H1 (cell line): ENCODE results near the gene TSC22D3. TPM values are rescaled to one million over a fixed set of nuclear protein-coding genes. Genes with fewer than 3 reads are reported as not detected.

Experiments
- BCL11A ChIP-seq, 2 experiments: IDR thresholded peaks; one replicate each; pipeline ENCODE4 v1.6.1; 2011; ENCODE audit warnings: low read depth in 2 of 2, low read length in 2 of 2, mild to moderate bottlenecking in 2 of 2
- CBX5 ChIP-seq: fragments of 300-800, 300-1000 bp; sonication (generic); IDR thresholded peaks from 2 replicates; pipeline ENCODE4 v1.7.1; 2016; ENCODE audit warnings: antibody characterized with exemption, low read length, low read depth
- CTBP2 ChIP-seq: IDR thresholded peaks from 2 replicates; pipeline ENCODE4 v1.7.0; 2011; ENCODE audit warnings: borderline replicate concordance, mild to moderate bottlenecking, moderate library complexity, mixed read lengths, low read length; ENCODE audit not compliant: insufficient read depth, insufficient read length
- POLR2AphosphoS5 ChIP-seq: IDR thresholded peaks from 2 replicates; pipeline ENCODE4 v1.6.1; 2011; ENCODE audit warnings: low read depth, low read length
- SP4 ChIP-seq: IDR thresholded peaks from 2 replicates; pipeline ENCODE4 v1.6.1; 2012; ENCODE audit warnings: low read length, inconsistent platforms
- polyA plus RNA-seq, 7 experiments: library from polyadenylated mRNA; depleted of rRNA in 3 of 7; stranded (reverse) in 5 of 7; unstranded in 2 of 7; fragments of >200 nt in 5 of 7; fragments of 200-250 nt in 2 of 7; gene quantifications; 1 replicate in 5 of 7; 2 replicates in 1 of 7; 4 replicates in 1 of 7; pipeline versions ENCODE4 v1.2.1 to v1.2.3, GENCODE V29; 2011 to 2013; ENCODE audit warnings: missing spikeins in 2 of 7, mixed read lengths in 2 of 7
- total RNA-seq: library from RNA; stranded (reverse); fragmentation: NEBNext Ultra II Directional; extraction: Animal tissue kit (Norgen Biotek cat#: 25700); gene quantifications from 2 replicates; pipeline ENCODE4 v1.2.1, GENCODE V29; 2021

The TSC22D3 gene
- total and polyA plus RNA-seq, 2 of the 8 experiments (the other 6 are each of a cell fraction or from before 2014, with no cell fraction given): 7.6 to 12.9 TPM

DNA sequence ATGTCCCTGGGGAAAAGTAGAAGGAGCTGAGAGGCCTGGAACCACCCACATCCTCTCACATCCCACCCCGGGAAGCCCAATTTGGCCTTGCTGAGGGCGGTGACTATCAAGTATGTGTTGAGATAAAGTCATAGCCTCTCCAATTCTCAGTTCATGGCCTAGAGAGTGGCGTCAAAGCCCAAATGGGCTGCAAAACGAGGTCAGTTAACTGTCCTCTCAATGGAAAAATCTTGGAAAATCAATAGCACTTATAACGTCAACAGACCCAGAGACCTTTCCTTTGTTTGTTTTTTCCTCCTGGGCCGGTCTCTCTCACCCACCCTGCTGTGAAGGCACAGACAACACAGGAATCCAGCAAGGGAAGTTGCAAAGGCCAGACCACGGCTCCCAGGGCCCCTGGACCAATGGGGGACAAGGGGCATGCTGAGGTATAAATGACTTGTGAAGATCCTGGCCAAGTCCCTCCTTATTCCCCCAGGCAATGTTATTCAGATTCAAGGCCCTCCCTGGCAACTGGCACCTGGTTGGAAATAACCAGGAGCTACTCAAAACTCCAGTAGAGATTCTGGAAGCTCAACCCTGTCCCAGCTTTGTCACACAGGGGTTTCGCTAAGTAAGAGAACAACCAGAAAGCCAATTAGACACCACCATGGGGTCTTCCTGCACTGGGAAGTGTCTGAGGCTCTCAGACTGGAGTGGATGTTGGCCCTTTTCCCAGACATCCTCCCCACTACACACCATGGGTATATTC is 38.6 kb downstream of the TSC22D3 start (continued):
- no peak for TF ChIP-seq CTBP2
- TF ChIP-seq SP4: no peak
- TF ChIP-seq POLR2AphosphoS5: no peak
- TF ChIP-seq BCL11A (IDR thresholded peaks at IDR 0.05; ENCODE audit: low read depth in 2 of 2, low read length in 2 of 2): no peak
- no peak for TF ChIP-seq CBX5
